ENCODE measurements around the gene LGALS9B.
"Not testable (repeated sequence)": the region's sequence is repeated elsewhere in the genome, so short reads cannot be mapped to it uniquely, and the experiment has no call there.

The LGALS9B gene

GRCh38 chr17:20466999-20467398 is 340 bp downstream of the LGALS9B start:
- not testable (repeated sequence) for DNase-seq (ENCODE audit: low read depth)

- not testable (repeated sequence) for DNase-seq (ENCODE audit: low read depth)
Observed at GRCh38 chr17:20466553-20466952, 786 bp downstream of the LGALS9B start.

GRCh38 chr17:20465535-20465934 is 1.8 kb downstream of the LGALS9B start:
- not testable (repeated sequence) for DNase-seq (ENCODE audit: low read depth)

GRCh38 chr17:20464854-20465414 is 2.4 kb downstream of the LGALS9B start:
- not testable (repeated sequence) for DNase-seq (ENCODE audit: low read depth)

GRCh38 chr17:20462158-20462557 is 5.2 kb downstream of the LGALS9B start:
- not testable (repeated sequence) for DNase-seq (ENCODE audit: low read depth)

- not testable (repeated sequence) for DNase-seq (ENCODE audit: low read depth)
Observed at GRCh38 chr17:20457848-20458381, 9.4 kb downstream of the LGALS9B start.

- not testable (repeated sequence) for DNase-seq (ENCODE audit: low read depth)
Observed at GRCh38 chr17:20455106-20455505, 12.2 kb downstream of the LGALS9B start.

GRCh38 chr17:20453820-20454434 is 13.4 kb downstream of the LGALS9B start:
- not testable (repeated sequence) for DNase-seq (ENCODE audit: low read depth)

- not testable (repeated sequence) for DNase-seq (ENCODE audit: low read depth)
Observed at GRCh38 chr17:20450852-20451251, 16.5 kb downstream of the LGALS9B start.

GRCh38 chr17:20447534-20448321 is 19.6 kb downstream of the LGALS9B start:
- DNase-seq (ENCODE audit: low read depth) = not testable (repeated sequence)

GRCh38 chr17:20446895-20447294 is 20.4 kb downstream of the LGALS9B start:
- DNase-seq (ENCODE audit: low read depth) = not testable (repeated sequence)

- DNase-seq (ENCODE audit: low read depth) = not testable (repeated sequence)
Observed at GRCh38 chr17:20444581-20445236, 22.6 kb downstream of the LGALS9B start.

- DNase-seq (ENCODE audit: low read depth) = not testable (repeated sequence)
Observed at GRCh38 chr17:20444173-20444572, 23.2 kb downstream of the LGALS9B start.

GRCh38 chr17:20443632-20444031 is 23.7 kb downstream of the LGALS9B start:
- not testable (repeated sequence) for DNase-seq (ENCODE audit: low read depth)

GRCh38 chr17:20440665-20441064 is 26.7 kb downstream of the LGALS9B start:
- DNase-seq (ENCODE audit: low read depth) = not testable (repeated sequence)

- DNase-seq (ENCODE audit: low read depth) = not testable (repeated sequence)
Observed at GRCh38 chr17:20435166-20435565, 32.2 kb downstream of the LGALS9B start.

- DNase-seq (ENCODE audit: low read depth) = not testable (repeated sequence)
Observed at GRCh38 chr17:20433382-20433781, 34.0 kb downstream of the LGALS9B start.

- DNase-seq (ENCODE audit: low read depth) = not testable (repeated sequence)
Observed at GRCh38 chr17:20427264-20427663, 40.1 kb downstream of the LGALS9B start.

- DNase-seq (ENCODE audit: low read depth) = not testable (repeated sequence)
Observed at GRCh38 chr17:20422826-20423225, 44.5 kb downstream of the LGALS9B start.

- DNase-seq (ENCODE audit: low read depth) = not testable (repeated sequence)
Observed at GRCh38 chr17:20418838-20419237, 48.5 kb downstream of the LGALS9B start.

GRCh38 chr17:20417492-20418080 is 49.8 kb downstream of the LGALS9B start:
- not testable (repeated sequence) for DNase-seq (ENCODE audit: low read depth)

Measured in stimulated activated CD8-positive, alpha-beta memory T cell treated with anti-CD3 and anti-CD28 coated beads, Interleukin-7, amount 100 ng/mL, for 24 hours (primary cell).